HEK293 (cell line): ENCODE measurements around the gene EMD.

Experiments
- CTCF ChIA-PET: fragments of 350-600 bp; formaldehyde crosslinking; extraction: SDS; loops from one replicate; lab custom pipeline; 2021; ENCODE audit warnings: antibody characterized with exemption; lab: Yijun Ruan, JAX
- POLR2A ChIA-PET: fragments of 300-600 bp; formaldehyde crosslinking; extraction: SDS; loops from one replicate; lab custom pipeline; 2020; ENCODE audit warnings: antibody characterized with exemption, inconsistent platforms; lab: Yijun Ruan, JAX
- H3K27ac ChIP-seq: fragments of 200-500 bp; sonication (Bioruptor generic); 2 replicates; pipeline ENCODE4 v1.5.1; 2014; ENCODE audit warnings: low read depth, low read length, control low read depth, inconsistent platforms; ENCODE audit errors: extremely low read depth
- H3K36me3 ChIP-seq, 2 experiments: fragments of 200-500 bp in 1 of 2; sonication (Bioruptor generic) in 1 of 2; 1 replicate in 1 of 2; 2 replicates in 1 of 2; pipeline ENCODE4 v1.5.1; 2014 to 2017; ENCODE audit warnings: inconsistent platforms in 2 of 2, low read length in 2 of 2; ENCODE audit not compliant: control insufficient read depth in 2 of 2, insufficient read depth in 1 of 2
- H3K4me1 ChIP-seq: fragments of 200-500 bp; sonication (Bioruptor generic); 2 replicates; pipeline ENCODE4 v1.5.1; 2014; ENCODE audit warnings: mild to moderate bottlenecking, low read length, inconsistent platforms; ENCODE audit not compliant: control insufficient read depth, insufficient read depth
- H3K4me3 ChIP-seq: 2 replicates; pipeline ENCODE4 v1.5.1; 2011; ENCODE audit warnings: low read depth, mild to moderate bottlenecking, control low read depth, low read length, moderate library complexity
- H3K9me3 ChIP-seq: fragments of 200-500 bp; sonication (Bioruptor generic); 2 replicates; pipeline ENCODE4 v1.5.1; 2014; ENCODE audit warnings: low read depth, low read length, inconsistent platforms; ENCODE audit not compliant: control insufficient read depth, insufficient read depth
- AEBP2 ChIP-seq: fragments of 450-650 bp; formaldehyde crosslinking; IDR thresholded peaks from 2 replicates; pipeline ENCODE4 v1.5.1; 2016; ENCODE audit warnings: missing biosample characterization, missing genetic modification characterization, borderline replicate concordance
- FEZF1 ChIP-seq: fragments of 450-650 bp; formaldehyde crosslinking; IDR thresholded peaks from 2 replicates; pipeline ENCODE4 v1.5.1; 2016; ENCODE audit warnings: missing biosample characterization, missing genetic modification characterization
- KLF16 ChIP-seq: fragments of 450-650 bp; formaldehyde crosslinking; IDR thresholded peaks from 2 replicates; pipeline ENCODE4 v1.5.1; 2017; ENCODE audit warnings: missing biosample characterization, missing genetic modification characterization
- PATZ1 ChIP-seq: fragments of 450-650 bp; formaldehyde crosslinking; IDR thresholded peaks from 2 replicates; pipeline ENCODE4 v1.5.1; 2016; ENCODE audit warnings: missing biosample characterization, missing genetic modification characterization
- PRDM2 ChIP-seq: fragments of 450-650 bp; formaldehyde crosslinking; IDR thresholded peaks from 2 replicates; pipeline ENCODE4 v1.5.1; 2016; ENCODE audit warnings: missing biosample characterization, missing genetic modification characterization, borderline replicate concordance
- PRDM4 ChIP-seq: fragments of 450-650 bp; formaldehyde crosslinking; IDR thresholded peaks from 2 replicates; pipeline ENCODE4 v1.5.1; 2017; ENCODE audit warnings: missing biosample characterization, missing genetic modification characterization
- ZNF280D ChIP-seq: fragments of 450-650 bp; formaldehyde crosslinking; IDR thresholded peaks from 2 replicates; pipeline ENCODE4 v1.5.1; 2016; ENCODE audit warnings: missing biosample characterization, missing genetic modification characterization
- ZNF580 ChIP-seq: fragments of 450-650 bp; formaldehyde crosslinking; IDR thresholded peaks from 2 replicates; pipeline ENCODE4 v1.5.1; 2016; ENCODE audit warnings: missing biosample characterization, missing genetic modification characterization
- ZNF624 ChIP-seq: fragments of 450-650 bp; formaldehyde crosslinking; IDR thresholded peaks from 2 replicates; pipeline ENCODE4 v1.5.1; 2017; ENCODE audit warnings: missing biosample characterization, missing genetic modification characterization
- ZNF704 ChIP-seq: fragments of 450-650 bp; formaldehyde crosslinking; IDR thresholded peaks from 2 replicates; pipeline ENCODE4 v1.5.1; 2016; ENCODE audit warnings: missing biosample characterization, missing genetic modification characterization
- ZNF777 ChIP-seq: fragments of 450-650 bp; formaldehyde crosslinking; IDR thresholded peaks from 2 replicates; pipeline ENCODE4 v1.5.1; 2017; ENCODE audit warnings: missing biosample characterization, missing genetic modification characterization, borderline replicate concordance
- ZNF785 ChIP-seq: fragments of 450-650 bp; formaldehyde crosslinking; IDR thresholded peaks from 2 replicates; pipeline ENCODE4 v1.5.1; 2016; ENCODE audit warnings: missing biosample characterization, missing genetic modification characterization

EMD gene

GRCh38 chrX:154366666-154367055, 12.4 kb upstream of the EMD start:
- CTCF ChIA-PET, result no interaction called here
- H3K27ac ChIP-seq, result no peak overlapping the region
- TF ChIP-seq KLF16 (tag by site-specific recombination) (no peak), PATZ1 (tag by site-specific recombination) (no peak), ZNF580 (no peak), PRDM2 (no peak), FEZF1 (no peak), ZNF785 (tag by site-specific recombination) (no peak), ZNF624 (tag by site-specific recombination) (no peak), ZNF777 (tag by site-specific recombination) (no peak), ZNF280D (no peak), PRDM4 (no peak), AEBP2 (tag by site-specific recombination) (no peak), ZNF704 (tag by site-specific recombination) (no peak)
- peaks cover 11 to 79% of the 10 kb centered on the region in 2 experiments; a peak in 2 of 3 replicates for H3K36me3 ChIP-seq
- POLR2A ChIA-PET, result interaction anchor here (1.4 kb wide), 1 partner anchor 12 kb away, joined by 7 read pairs; the partner anchor contains the start of gene EMD
- H3K4me3 ChIP-seq, result no peak overlapping the region
- H3K4me1 ChIP-seq, result 0 out of 2 replicates have a peak, but pooled peaks cover 4% of the 10 kb centered on the region
- H3K9me3 ChIP-seq, result no peaks in the 10 kb centered on the region
